GM19455 (cell line): ENCODE results near the gene VWA3A.
"Not testable (repeated sequence)": the region's sequence is repeated elsewhere in the genome, so short reads cannot be mapped to it uniquely, and the experiment has no call there.

Experiments
- ATAC-seq: cut with Tn5 transposase; IDR thresholded peaks from one replicate; pipeline ENCODE4 v1.9.1; 2021; ENCODE audit not compliant: unreplicated experiment

VWA3A gene, protein sequence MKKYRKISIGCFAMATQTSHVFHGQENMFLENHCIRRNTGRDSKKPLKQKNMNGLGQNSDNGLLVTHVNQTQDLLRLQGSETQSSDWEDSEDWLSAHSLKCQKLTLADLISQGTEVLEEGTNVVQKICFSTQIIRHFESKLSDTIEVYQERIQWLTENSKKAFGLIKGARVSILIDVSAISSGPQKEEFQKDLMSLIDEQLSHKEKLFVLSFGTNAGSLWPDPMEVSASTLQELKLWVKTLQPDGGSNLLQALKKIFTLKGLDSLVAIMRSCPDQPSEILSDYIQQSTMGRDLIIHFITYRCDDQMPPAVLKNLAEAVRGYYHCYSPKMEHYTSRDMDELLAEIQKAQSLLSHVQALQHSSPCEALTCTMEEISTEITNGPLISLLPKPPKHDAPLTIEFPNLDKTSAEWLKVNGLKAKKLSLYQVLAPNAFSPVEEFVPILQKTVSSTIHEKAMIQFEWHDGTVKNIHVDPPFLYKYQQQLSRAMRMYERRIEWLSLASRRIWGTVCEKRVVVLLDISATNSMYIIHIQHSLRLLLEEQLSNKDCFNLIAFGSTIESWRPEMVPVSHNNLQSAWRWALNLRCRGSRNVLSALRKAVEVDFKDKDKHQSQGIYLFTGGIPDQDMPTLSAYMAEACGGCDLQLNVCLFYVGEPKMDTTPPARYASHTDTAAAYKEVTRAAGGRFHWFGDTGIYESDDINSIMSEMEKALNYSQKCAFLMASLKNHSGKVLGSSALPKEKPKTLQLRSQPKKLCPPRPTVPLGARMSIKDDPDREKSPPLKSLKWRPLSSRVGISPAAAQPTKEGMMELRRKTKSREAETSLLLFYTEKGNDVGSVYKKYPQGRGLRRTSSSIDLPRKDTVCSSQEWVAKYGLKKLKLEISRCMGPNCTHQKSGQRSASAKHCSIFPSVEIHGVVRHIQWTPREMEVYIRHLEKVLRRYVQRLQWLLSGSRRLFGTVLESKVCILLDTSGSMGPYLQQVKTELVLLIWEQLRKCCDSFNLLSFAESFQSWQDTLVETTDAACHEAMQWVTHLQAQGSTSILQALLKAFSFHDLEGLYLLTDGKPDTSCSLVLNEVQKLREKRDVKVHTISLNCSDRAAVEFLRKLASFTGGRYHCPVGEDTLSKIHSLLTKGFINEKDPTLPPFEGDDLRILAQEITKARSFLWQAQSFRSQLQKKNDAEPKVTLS

DNA sequence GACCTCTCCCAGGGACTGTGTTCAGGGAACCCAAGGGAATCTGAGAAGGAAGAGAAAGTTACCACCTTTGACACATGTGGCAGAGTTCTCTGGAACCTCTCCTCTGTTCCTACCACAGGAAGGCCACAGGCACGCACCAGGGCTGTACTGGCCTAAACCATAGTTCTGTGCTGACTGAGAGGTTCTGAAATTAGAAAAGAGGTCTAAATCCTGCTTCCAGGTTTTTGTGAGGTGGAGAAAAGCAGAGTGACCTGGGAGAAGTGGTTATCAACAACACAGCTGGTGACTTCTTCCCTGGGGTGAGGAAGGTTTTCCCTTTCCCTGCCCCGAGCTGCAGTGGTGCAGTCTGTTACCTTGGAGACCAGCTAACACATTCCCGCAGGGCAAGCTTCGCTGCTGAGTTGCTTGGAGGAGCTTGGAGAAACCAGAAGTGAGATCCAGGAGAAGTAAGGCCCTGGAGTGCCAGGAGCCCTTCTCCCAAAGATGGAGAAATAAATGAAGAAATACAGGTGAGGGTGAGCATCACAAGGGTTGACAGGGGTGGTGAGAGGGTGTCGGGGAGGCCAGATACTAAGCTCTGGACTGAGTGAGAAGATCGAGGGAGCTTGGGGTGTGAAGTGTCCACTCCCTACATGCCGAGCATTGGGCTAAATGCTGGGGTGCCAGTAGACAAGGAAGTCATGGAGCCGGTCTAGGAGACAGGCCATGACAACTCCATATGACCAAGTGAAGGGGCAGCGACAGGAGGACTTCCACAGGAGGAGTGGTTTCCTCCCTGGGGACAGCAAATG, at the start of gene VWA3A:
TSS of gene VWA3A (plus strand) at position 399 of the 791 bp plus-strand sequence. CDS start at position 496, 97 bp downstream.
- ATAC-seq: no peak

DNA sequence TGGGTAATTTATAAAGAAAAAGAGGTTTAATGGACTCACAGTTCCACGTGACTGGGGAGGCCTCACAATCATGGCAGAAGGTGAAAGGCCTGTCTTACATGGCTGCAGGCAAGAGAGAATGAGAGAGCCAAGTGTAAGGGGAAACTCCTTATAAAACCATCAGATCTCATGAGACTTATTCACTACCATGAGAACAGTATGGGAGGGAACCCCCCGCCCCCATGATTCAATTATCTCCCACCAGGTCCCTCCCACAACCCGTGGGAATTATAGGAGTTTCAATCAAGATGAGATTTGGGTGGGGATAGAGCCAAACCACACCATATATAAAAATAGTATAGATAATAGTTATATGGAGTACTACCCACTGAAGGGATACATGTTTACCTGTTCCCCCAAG, 48.5 kb upstream of the VWA3A start:
- not testable (repeated sequence) for ATAC-seq

DNA sequence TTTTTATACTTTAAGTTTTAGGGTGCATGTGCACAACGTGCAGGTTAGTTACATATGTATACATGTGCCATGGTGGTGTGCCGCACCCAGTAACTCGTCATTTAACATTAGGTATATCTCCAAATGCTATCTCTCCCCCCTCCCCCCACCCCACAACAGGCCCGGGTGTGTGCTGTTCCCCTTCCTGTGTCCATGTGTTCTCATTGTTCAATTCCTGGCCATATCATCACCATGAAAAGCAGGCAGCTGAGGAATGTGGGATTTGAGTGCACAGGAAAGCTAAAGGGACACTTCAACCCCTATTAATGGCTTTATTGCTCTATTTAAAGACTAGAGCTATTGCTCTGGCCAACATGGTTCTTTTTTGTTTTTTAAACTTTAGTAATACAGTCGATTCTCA, 46.5 kb upstream of the VWA3A start:
- not testable (repeated sequence) for ATAC-seq

DNA sequence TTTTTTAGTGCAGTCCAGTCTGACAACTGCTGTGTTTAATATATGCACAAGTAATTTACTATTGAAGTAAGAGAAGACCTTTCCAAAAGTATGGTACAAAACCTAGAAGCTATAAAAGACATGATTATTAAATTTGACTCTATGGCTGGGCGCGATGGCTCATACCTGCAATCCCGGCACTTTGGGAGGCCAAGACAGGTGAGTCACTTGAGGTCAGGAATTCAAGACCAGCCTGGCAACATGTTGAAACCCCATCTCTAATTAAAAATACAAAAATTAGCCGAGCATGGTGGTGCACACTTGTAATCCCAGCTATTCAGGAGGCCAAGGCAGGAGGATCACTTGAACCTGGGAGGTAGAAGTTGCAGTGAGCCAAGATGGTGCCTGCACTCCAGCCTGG, 41.4 kb upstream of the VWA3A start:
- no peak for ATAC-seq

DNA sequence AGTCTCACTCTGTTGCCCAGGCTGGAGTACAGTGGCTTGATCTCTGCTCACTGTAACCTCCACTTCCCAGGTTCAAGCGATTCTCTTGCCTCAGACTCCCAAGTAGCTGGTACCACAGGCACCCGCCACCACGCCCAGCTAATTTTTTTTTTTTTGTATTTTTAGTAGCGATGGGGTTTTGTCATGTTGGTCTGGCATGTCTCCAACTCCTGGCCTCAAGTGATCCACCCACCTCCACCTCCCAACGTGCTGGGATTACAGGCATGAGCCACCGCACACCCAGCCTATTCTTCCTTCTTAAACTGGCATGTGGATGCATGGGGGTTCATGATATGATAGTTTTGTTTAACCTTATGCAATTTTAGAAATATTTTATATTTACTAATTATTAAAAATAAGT, 39.4 kb upstream of the VWA3A start:
- ATAC-seq: no peak

DNA sequence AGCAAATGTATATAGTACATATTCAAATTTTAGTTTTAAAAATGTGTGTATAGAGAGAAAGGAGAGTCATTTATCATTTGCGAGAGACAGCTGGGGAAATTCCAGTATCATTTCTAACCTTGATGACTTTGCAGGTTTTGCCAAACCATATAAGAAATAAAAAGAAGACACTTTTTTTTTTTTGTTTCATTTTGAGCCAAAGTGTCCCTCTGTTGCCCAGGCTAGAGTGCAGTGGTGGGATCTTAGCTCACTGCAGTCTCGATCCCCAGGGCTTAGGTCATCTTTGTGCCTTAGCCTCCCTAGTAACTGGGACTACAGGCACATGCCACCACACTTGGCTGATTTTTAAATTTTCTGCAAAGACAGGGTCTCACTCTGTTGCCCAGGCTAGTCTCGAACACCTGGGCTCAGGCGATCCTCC, 38.4 kb upstream of the VWA3A start:
- ATAC-seq: no peak

DNA sequence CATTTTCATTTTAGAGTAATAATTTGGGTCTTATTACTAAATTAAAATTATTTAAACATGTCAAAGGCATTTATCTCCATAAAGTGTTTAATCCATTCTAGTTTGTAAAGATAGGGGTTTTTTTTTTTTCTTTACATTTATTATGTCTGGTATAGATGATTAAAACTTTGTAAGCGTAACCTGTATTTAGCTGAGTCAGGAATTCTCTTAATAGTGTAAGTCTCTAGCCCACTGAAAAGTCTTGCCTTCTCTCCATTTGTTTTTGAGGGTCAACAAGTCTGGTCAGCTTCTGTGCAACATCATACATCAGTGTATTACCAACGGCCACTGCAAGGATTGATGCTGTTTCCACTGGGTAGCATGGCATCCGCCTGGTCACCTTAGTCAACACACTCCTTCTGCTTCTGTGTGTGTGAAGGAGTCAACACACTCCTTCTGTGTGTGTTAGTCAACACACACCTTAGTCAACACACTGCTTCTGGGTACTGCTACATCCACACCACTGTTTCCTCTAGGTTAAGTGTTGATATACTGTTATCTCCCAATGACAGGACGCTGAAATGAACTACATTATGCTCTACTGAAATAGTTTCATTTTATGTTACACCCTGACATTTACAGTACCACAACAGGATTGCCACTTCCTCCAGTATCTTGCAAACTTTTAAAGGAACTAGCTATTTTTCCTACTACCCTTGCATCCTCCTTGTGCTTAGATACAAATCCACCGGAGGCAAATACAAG, 37.3 kb upstream of the VWA3A start:
- ATAC-seq: no peak

DNA sequence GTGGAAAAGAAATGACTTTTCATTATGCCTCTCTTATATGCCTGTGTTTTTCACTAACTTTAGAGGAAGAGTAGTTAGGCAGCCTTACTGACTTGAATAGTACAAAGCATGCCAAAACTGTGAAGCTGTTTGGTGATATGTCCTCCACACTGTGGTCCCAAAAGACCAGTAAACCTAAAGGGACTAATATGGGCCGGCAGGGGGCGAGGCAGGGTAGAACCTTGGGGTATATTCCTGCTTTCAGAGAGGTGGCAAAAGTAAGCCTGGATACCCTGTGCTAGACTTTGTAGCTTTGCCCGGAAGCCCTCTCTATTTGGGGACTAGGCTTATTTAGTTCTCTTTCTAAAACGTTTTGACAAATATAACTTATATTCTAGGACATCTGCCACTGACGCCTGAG, 36.5 kb upstream of the VWA3A start:
- no peak for ATAC-seq

DNA sequence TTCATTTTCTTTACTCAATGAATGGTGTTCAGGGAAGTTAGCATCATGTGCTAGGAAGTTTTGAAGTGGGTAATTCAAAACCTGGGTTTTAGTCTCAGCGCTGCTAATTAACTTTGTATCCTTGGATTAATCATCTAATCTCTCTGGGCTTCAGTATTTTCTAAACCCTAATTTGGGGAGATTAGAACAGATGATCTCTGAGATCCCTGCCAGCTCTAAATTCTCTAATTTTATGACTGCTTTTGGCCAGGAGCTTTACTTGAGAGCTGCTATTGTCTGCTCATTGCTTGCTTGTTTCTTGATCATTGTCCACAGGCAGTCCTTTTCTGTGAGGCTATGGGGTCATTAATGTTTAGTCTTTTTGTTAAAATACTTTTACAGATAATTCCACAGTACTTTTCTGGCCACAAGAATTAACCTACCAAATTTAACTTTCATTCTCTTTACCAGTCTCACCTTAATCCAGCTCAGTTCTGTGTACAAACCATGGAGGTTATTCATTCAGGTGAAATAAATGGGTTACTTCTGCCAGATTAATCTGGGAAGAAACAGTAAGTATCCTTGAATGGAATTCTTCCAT, 28.4 kb upstream of the VWA3A start:
- no peak for ATAC-seq

DNA sequence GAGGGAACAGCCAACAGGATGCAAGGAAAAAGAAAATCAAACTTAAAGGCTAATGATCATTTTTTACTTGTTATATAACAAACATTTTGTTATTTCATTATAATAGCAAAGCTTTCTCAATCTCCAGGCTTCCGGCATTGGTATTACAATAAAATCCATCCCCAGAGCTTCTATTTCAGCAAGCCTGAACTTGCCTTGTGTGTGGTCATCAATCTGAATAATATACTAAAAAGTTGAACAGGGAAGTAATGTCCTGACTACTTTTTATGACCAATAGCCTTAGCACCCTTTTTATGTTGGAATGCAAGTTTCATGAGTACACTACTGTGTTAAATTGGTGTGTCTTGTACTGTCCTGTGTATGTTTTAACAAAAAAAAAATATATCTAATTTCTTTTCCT, 27.1 kb upstream of the VWA3A start:
- no peak for ATAC-seq

DNA sequence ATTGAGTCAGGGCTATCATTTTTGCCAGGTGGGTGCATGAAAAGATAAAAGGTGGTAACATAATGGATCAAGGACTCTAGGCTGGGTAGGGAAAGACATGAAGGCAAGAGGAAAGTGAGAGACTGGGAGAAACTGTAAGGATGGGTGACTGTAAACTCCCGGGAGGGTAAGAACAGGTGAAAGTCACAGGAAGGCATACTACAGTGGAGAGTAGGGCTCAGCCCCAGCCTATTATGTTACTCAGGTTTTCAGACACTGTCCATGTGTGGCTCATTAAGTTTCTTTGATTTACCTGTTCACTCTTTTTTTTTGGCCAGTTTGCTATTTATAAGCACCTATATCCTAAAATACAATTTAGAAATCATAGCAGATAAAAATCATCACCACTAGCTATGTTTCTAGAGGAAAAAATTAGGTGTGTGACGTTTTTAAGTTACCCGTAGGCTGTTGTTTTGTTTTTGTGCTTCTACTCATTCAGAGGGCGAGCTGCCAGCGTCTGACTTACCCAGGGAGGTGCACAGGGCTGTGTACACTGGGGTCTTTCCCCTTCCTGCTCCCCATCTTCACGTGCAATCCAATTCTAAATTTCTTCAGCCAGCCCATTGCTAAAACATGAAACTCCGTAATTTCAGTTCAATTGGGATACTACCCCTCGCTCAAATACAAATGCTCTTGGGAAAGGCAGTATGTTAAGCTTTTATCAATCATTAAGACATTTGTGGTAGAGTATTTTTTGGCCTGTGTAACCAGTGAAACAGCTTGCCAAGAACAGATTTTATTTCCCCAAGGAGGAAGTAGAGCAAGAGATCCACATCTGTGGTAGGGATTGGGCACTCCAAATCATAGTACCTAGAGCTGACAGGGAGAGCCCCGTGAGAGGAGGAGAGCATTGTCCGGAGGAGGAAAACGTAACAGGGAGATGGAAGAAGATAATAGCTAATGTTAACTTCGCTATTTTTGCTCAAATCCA, 21.7 kb upstream of the VWA3A start:
- ATAC-seq: no peak

DNA sequence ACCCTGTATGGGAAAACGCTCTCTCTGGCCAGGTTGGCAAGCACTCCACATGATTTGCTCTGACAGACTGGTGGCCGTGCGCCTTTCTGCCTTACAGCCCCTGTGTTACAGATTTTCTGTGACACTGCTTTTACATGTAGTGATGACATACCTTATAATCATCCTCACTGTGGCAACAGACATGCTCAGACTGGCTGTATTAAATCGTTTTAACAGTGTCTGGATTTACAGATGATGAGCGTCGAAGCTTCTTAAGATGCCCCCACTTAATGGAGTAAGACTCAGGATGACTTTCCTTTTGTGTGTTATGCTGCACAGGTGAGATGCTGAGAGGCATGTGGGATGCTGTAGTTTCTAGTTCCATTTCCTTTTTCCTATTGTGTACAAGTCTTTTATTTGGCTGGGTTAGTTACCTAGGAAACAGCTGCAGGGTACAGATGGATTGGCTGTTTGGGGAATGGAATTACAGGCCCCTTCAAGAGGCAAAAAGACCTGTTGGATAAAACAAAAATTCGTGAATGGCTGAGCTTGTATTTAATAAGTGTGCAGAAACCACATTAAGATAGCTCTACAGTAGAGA, 20.9 kb upstream of the VWA3A start:
- ATAC-seq: no peak

DNA sequence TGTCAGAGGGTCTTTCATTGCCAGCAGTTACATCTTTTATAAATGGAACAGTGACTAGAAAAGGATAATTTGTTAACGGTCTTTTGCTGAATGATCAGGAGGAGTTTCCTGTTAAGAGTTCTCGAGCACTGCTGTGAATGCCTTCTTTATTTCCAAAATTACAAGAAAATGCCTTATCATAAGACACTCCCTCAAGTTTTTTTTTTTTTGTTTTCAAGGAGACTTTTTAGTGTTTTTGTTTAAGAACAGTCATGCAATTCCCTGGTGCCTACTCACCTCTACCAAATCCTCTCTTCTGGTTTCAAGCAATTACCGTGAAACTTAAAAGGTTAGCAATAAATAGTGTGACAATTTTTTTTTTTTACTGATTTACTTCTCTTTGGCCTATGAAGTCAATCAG, 19.0 kb upstream of the VWA3A start:
- ATAC-seq: no peak

DNA sequence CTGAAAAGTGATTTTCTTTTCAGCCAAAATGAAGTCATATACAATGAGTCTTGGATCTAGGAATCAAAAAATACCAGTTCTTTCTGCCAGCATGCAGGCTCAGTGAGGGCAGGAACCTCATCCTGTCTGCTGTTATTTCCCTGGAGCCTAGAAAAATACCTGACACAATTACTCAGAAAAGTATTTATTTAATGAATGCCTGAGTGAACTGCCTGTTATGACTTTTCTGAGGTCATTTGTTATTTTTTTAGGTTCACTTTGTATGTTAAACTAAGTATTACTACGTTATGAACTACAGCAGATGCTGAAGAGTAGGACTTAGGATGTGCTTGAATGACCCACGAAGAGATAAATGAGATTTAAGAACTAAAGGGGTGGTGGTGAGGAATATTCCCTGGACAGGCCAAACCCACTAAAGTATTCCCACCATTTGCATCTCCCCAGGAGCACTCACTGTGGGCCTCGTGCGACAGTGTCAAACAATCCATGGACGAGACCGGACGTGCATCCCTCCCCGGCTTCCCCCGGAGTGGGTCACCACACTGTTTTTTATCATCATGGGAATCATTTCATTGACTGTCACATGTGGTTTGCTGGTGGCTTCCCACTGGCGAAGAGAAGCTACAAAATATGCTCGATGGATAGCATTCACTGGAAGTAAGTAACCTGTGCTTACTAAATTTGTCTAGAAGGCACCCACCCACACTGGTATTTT, 17.1 kb upstream of the VWA3A start:
- ATAC-seq: no peak

DNA sequence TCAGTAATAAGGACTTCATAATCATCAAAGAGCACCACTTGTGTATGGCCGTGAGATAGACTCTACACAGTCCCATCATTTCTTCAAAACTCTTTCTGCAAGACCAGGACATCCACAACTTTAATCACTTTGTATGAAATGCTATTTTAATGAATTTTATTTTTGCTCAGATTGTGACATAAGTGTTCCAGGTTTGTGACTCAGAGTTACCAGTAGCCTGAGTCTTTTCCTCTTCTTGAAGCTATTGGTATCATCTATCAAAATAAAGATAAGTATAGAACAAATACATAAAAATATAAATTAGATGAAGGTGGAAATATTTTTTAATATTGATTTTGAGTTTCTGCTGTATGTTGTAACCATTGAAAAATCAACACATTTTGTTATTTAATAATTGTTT, 16.6 kb upstream of the VWA3A start:
- ATAC-seq: no peak

DNA sequence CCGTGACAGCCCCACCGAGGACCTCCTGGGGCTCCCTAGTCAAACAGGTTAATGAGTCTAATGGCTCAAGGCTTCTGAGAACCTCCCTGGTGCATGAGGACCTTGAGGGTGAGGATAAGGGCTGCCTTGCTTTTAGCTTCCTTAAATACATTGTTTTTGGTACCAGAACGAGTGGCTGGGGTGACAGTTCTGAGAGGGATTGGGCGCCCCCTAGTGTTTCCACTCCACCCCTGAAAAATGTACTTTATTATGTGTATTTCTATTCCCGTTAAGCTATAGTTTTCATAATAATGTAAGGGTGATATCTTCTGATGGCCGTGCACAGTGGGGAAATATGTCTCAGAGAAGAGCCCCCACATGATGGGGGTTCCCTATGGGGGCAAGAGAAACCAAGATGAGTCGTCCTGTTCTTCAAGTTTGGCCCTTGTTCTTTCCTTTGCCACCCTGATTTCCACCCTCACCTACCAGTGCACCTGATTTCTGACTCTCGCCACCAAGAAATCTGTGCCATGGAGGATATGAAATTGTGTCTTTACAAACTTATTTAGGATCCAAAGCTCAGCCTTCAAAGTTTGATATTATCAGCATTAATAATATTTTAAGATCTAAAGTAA, 14.5 kb upstream of the VWA3A start:
- no peak for ATAC-seq

DNA sequence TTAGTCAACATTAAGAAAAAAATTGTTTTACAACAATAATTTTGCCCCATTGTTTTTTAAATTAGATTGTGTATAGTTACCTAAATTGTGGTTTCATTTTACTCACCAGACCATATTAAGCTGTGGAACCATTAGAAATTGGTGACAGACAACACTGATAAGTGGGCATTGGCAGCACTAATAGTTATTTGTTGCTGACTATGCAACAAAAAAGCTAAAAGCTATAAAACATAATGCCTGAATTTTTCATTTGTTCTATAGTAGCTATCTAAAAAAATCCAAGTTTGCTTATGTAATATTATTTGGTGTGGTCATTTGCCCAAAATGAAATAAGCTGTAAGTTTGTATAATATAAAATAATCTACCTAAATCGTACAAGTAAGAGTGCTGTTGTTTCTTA, 13.7 kb upstream of the VWA3A start:
- no peak for ATAC-seq
